Neural cell (in vitro differentiated cells): ENCODE results near the gene GJB3. TPM values are rescaled to one million over a fixed set of nuclear protein-coding genes. Genes with fewer than 3 reads are reported as not detected.

Source experiments
- H2AFZ ChIP-seq: fragments of 200-600, 300-800 bp; sonication (generic), shearing (Covaris generic); 2 replicates; pipeline ENCODE4 v1.6.0; 2014; ENCODE audit warnings: low read depth, mild to moderate bottlenecking, antibody characterized with exemption, low read length, moderate library complexity
- H3F3A ChIP-seq: fragments of 200-600 bp; shearing (Covaris generic); 2 replicates; pipeline ENCODE4 v1.6.1; 2016; ENCODE audit warnings: mild to moderate bottlenecking, moderate library complexity, mixed read lengths, antibody characterized with exemption, low read length; ENCODE audit not compliant: insufficient read depth, poor library complexity, severe bottlenecking
- H3K27ac ChIP-seq: fragments of 200-600, 300-800 bp; sonication (generic), shearing (Covaris generic); 2 replicates; pipeline ENCODE4 v1.5.1; 2014; ENCODE audit warnings: mild to moderate bottlenecking, low read length, moderate library complexity
- H3K27me3 ChIP-seq: fragments of 300-800, 200-600 bp; sonication (generic), shearing (Covaris generic); 2 replicates; pipeline ENCODE4 v1.6.0; 2014; ENCODE audit warnings: mild to moderate bottlenecking, low read depth, low read length, moderate library complexity; ENCODE audit not compliant: insufficient read depth
- H3K36me3 ChIP-seq: fragments of 300-800, 200-600 bp; sonication (generic), shearing (Covaris generic); 2 replicates; pipeline ENCODE4 v1.5.1; 2014; ENCODE audit warnings: mild to moderate bottlenecking, antibody characterized with exemption, low read length, moderate library complexity; ENCODE audit not compliant: insufficient read depth
- H3K4me2 ChIP-seq: fragments of 300-800, 200-600 bp; sonication (generic), shearing (Covaris generic); 2 replicates; pipeline ENCODE4 v1.6.0; 2014; ENCODE audit warnings: mild to moderate bottlenecking, low read length
- H3K4me3 ChIP-seq: fragments of 300-800, 200-600 bp; sonication (generic), shearing (Covaris generic); 2 replicates; pipeline ENCODE4 v1.5.1; 2014; ENCODE audit warnings: mild to moderate bottlenecking, low read length, moderate library complexity
- H3K79me2 ChIP-seq: fragments of 200-600 bp; shearing (Covaris generic); replicated peaks from 2 replicates; pipeline ENCODE4 v1.6.0; 2014; ENCODE audit warnings: mild to moderate bottlenecking, low read length, moderate library complexity; ENCODE audit not compliant: insufficient read depth
- H3K9ac ChIP-seq: fragments of 300-800, 200-600 bp; sonication (generic), shearing (Covaris generic); 2 replicates; pipeline ENCODE4 v1.6.1; 2016; ENCODE audit warnings: mild to moderate bottlenecking, low read length, mixed read lengths
- H3K9me2 ChIP-seq: fragments of 200-600 bp; shearing (Covaris generic); 2 replicates; pipeline ENCODE4 v1.6.1; 2016; ENCODE audit warnings: mild to moderate bottlenecking, low read length, mixed read lengths; ENCODE audit not compliant: insufficient read depth
- H3K9me3 ChIP-seq: fragments of 200-600, 300-800 bp; sonication (generic), shearing (Covaris generic); 2 replicates; pipeline ENCODE4 v1.6.1; 2016; ENCODE audit warnings: mild to moderate bottlenecking, mixed run types, low read length, moderate library complexity, mixed read lengths
- H4K20me1 ChIP-seq: fragments of 200-600 bp; shearing (Covaris generic); 2 replicates; pipeline ENCODE4 v1.6.1; 2016; ENCODE audit warnings: mild to moderate bottlenecking, mixed run types; ENCODE audit not compliant: insufficient read depth
- EP300 ChIP-seq: fragments of 450-650 bp; conservative IDR thresholded peaks from 2 replicates; pipeline ENCODE4 v1.6.1; 2014; ENCODE audit warnings: antibody characterized with exemption, mild to moderate bottlenecking, moderate library complexity; ENCODE audit not compliant: poor library complexity, severe bottlenecking
- EZH2 ChIP-seq: fragments of 200-600, 300-800 bp; shearing (Covaris generic), sonication (generic); IDR thresholded peaks from 2 replicates; pipeline ENCODE4 v1.6.1; 2014; ENCODE audit warnings: antibody characterized with exemption, low read length, borderline replicate concordance, mild to moderate bottlenecking; ENCODE audit not compliant: insufficient read depth, poor library complexity, severe bottlenecking
- MXI1 ChIP-seq: fragments of 450-650 bp; conservative IDR thresholded peaks from 2 replicates; pipeline ENCODE4 v1.6.1; 2014; ENCODE audit warnings: antibody characterized with exemption, mild to moderate bottlenecking; ENCODE audit not compliant: poor library complexity, severe bottlenecking
- POLR2AphosphoS5 ChIP-seq: IDR thresholded peaks from 2 replicates; pipeline ENCODE4 v1.6.1; 2012
- RAD21 ChIP-seq: fragments of 450-650 bp; conservative IDR thresholded peaks from 2 replicates; pipeline ENCODE4 v1.6.1; 2014; ENCODE audit warnings: antibody characterized with exemption, mild to moderate bottlenecking, moderate library complexity
- SMC3 ChIP-seq: fragments of 450-650 bp; conservative IDR thresholded peaks from 2 replicates; pipeline ENCODE4 v1.6.1; 2014; ENCODE audit warnings: antibody characterized with exemption, mild to moderate bottlenecking, moderate library complexity; ENCODE audit not compliant: poor library complexity
- TAF1 ChIP-seq: IDR thresholded peaks from 2 replicates; pipeline ENCODE4 v1.6.1; 2012; ENCODE audit warnings: low read depth
- polyA plus RNA-seq: library from polyadenylated mRNA; depleted of rRNA; stranded (reverse); fragments of >200 nt; gene quantifications from 2 replicates; pipeline ENCODE4 v1.2.3, GENCODE V29; 2014
- TF ChIP-seq, protein P1 (sequence below): fragments of 450-650 bp; IDR thresholded peaks from 2 replicates; pipeline ENCODE4 v1.5.1; 2014; ENCODE audit warnings: antibody characterized with exemption, mild to moderate bottlenecking, moderate library complexity; ENCODE audit not compliant: poor library complexity, severe bottlenecking

The GJB3 gene
- polyA plus RNA-seq, 1 donor from 2014 or later, result not detected

DNA sequence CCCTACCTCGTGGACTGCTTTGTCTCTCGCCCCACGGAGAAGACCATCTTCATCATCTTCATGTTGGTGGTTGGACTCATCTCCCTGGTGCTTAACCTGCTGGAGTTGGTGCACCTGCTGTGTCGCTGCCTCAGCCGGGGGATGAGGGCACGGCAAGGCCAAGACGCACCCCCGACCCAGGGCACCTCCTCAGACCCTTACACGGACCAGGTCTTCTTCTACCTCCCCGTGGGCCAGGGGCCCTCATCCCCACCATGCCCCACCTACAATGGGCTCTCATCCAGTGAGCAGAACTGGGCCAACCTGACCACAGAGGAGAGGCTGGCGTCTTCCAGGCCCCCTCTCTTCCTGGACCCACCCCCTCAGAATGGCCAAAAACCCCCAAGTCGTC is 13.8 kb downstream of the GJB3 start:
- Histone ChIP-seq H3K27ac (no peak overlapping the region), H3K79me2 (no peaks in the 10 kb centered on the region), H3K27me3 (peaks cover 5% of the 10 kb centered on the region), H4K20me1 (no peaks in the 10 kb centered on the region), H3K9me3 (no peaks in the 10 kb centered on the region), H3K36me3 (no peaks in the 10 kb centered on the region), H3K4me3 (no peak overlapping the region), H3K9me2 (no peaks in the 10 kb centered on the region), H3F3A (no peaks in the 10 kb centered on the region), H2AFZ (no peak overlapping the region), H3K4me2 (no peak overlapping the region), H3K9ac (no peak overlapping the region)
- TF ChIP-seq TAF1 (no peak), RAD21 (no peak), POLR2AphosphoS5 (no peak), SMC3 (no peak), EP300 (no peak), MXI1 (no peak), EZH2 (no peak)
- TF ChIP-seq, protein P1, sequence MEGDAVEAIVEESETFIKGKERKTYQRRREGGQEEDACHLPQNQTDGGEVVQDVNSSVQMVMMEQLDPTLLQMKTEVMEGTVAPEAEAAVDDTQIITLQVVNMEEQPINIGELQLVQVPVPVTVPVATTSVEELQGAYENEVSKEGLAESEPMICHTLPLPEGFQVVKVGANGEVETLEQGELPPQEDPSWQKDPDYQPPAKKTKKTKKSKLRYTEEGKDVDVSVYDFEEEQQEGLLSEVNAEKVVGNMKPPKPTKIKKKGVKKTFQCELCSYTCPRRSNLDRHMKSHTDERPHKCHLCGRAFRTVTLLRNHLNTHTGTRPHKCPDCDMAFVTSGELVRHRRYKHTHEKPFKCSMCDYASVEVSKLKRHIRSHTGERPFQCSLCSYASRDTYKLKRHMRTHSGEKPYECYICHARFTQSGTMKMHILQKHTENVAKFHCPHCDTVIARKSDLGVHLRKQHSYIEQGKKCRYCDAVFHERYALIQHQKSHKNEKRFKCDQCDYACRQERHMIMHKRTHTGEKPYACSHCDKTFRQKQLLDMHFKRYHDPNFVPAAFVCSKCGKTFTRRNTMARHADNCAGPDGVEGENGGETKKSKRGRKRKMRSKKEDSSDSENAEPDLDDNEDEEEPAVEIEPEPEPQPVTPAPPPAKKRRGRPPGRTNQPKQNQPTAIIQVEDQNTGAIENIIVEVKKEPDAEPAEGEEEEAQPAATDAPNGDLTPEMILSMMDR, result no peak

DNA sequence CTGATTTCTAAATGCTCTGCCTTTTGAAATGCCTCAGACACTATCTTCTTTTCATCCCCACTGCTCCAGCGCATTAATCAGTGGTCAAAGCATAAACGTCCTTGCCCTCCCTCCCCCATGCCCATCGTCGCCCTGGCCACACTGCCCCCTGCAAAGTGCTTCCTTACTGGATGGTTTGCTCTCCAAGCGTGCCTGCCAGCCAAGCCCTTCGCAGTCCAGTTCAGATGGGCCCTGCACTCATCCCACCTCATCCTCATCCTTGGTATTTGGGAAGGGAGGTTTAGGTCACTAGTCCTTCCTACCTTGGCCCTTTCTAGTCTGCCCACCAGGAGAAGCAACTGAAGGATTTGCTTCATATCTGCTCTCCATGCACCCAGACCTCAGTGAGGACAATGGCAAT is 14.9 kb downstream of the GJB3 start:
- TF ChIP-seq RAD21 (no peak), TAF1 (no peak), EP300 (no peak)
- TF ChIP-seq, protein P1, result no peak
- Histone ChIP-seq H3K9me2 (no peaks in the 10 kb centered on the region), H3K4me3 (no peak overlapping the region), H3K4me2 (no peak overlapping the region), H3K36me3 (no peaks in the 10 kb centered on the region), H3K27ac (no peak overlapping the region), H3K9ac (no peak overlapping the region), H3K79me2 (no peaks in the 10 kb centered on the region), H3K27me3 (peaks cover 5% of the 10 kb centered on the region), H4K20me1 (no peaks in the 10 kb centered on the region), H3F3A (no peaks in the 10 kb centered on the region), H3K9me3 (no peaks in the 10 kb centered on the region), H2AFZ (no peak overlapping the region)

DNA sequence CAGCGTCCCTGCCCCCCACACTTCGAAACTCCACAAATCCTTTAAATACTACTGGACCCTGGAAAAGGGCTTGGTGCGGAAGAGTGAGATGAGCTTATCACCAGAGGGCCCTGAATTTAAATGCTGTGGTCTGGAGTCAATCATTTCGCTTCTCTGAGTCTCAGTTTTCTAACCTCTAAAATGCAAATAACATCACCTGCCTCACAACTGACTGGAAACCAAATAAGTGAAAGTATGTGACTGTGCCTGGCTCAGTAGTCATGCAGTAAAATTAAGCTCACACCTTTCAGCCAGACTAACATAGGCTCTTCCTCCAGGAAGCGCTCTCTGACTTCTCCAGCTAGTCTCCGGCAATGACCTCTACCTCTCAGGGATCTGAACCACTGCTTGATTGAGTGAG is 16.0 kb downstream of the GJB3 start:
- no peak overlapping the region for H3K4me2 ChIP-seq
- TF ChIP-seq TAF1 (no peak), MXI1 (no peak), SMC3 (no peak), POLR2AphosphoS5 (no peak), RAD21 (no peak), EP300 (no peak)
- H2AFZ ChIP-seq, result no peak overlapping the region

More for the DNA sequence above, 16.0 kb downstream of the GJB3 start:
- Histone ChIP-seq H3K4me3 (no peak overlapping the region), H3K9ac (no peak overlapping the region), H3K36me3 (no peaks in the 10 kb centered on the region), H4K20me1 (no peaks in the 10 kb centered on the region), H3K27ac (no peak overlapping the region), H3F3A (no peaks in the 10 kb centered on the region), H3K9me3 (no peaks in the 10 kb centered on the region), H3K9me2 (no peaks in the 10 kb centered on the region), H3K27me3 (peaks cover 4% of the 10 kb centered on the region), H3K79me2 (no peaks in the 10 kb centered on the region)
